Activated T-cell treated with anti-CD3 and anti-CD28 coated beads for 4 hours (primary cell): ENCODE measurements around the gene KLF3.

Experiments
- DNase-seq: peaks from one replicate; pipeline ENCODE4 v3.0.0-alpha.2; 2020

KLF3 gene

GRCh38 chr4:38659346-38659745, 4.7 kb upstream of the KLF3 start:
- no peak for DNase-seq

GRCh38 chr4:38660838-38661237, 3.2 kb upstream of the KLF3 start:
- no peak for DNase-seq

DNA sequence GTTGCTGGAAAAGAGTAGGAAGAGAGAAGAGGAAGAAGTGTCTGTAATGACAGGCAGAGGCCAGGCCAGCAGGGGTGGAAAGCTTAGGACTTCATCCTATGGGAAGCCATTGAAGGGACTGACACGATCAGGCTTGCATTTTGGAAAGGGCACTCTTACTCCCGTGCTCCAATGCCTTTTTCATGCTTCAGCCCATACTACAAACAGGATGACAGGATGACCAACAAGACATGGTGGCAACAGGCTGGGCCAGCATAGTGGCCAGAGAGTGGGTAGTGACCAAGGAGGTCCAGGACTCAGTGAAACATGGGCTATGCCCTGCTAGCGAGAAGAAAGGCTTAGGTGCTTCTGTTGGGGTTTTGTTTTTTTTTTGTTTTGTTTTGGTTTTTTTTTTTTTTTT, 2.6 kb upstream of the KLF3 start:
- no peak for DNase-seq

DNA sequence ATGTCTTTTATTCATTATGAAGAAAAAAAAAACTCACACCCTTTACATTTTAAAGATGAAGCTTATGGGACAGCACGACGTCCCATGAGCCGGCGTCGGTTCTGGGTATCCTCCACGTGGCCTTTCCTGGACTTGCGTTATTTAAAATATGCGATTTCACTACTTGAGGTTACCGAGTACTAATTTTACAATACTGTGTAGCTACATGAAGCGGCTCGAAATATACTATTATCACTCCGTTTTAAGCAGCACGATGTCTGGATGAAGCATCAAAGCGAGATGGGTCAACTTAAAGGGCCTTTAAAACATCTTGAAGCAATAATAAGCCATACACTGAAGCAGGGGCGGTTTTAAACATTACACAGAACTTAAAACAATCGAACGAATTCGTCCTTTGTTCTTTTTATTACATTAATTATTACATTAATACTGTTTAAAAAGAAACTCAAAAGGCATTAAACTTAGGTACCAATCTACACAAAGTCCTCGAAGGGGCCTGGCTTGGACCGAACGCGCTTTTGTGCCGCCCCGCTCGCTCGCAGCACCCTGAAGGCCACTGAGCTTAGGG, 1.4 kb upstream of the KLF3 start:
- no peak for DNase-seq

GRCh38 chr4:38663090-38663800, 754 bp upstream of the KLF3 start:
- DNase-seq: peak; percentile 34

- DNase-seq: peak; percentile 35
Observed at GRCh38 chr4:38664706-38665401, 855 bp downstream of the KLF3 start.

DNA sequence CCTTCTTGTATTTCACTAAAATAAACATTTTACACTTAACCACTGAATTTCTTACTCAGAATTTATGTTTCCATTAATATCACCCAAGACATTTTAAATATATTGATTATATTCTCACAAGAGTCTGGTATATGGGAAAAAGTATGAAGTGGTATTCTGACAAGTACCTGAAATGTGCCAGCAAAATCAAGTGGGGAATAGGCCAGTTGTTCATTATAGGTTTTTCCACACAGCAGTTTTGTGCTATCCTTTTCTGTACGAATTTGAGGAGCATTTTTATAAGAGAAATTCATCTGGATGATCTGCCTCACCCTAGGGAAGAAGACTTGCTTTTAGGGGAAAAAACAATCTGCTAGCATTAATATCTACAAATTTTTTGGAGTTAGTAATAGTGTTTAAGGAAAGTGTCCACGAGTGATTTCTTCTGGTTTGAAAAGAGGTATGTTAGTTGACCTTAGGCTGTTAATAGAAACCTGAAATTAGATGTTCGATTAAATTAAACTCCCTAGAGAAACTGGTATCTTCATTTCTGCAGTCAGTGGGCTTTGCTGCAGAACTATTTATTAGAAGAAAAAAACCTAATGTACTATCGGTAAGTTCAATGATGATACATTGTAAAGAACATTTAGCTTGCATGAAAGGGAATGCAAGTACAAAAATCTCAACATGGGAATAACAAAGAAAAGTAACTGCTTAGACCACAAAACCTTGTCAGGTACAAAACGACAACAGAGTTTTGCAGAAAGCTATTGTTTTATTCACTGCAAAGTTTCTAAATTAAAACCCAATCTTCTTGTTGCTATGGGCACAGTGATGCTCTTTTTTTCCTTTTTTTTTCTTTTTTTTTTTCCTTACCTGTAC, 1.8 kb downstream of the KLF3 start:
- no peak for DNase-seq

- no peak for DNase-seq
Observed at GRCh38 chr4:38666766-38667084, 2.7 kb downstream of the KLF3 start.

DNA sequence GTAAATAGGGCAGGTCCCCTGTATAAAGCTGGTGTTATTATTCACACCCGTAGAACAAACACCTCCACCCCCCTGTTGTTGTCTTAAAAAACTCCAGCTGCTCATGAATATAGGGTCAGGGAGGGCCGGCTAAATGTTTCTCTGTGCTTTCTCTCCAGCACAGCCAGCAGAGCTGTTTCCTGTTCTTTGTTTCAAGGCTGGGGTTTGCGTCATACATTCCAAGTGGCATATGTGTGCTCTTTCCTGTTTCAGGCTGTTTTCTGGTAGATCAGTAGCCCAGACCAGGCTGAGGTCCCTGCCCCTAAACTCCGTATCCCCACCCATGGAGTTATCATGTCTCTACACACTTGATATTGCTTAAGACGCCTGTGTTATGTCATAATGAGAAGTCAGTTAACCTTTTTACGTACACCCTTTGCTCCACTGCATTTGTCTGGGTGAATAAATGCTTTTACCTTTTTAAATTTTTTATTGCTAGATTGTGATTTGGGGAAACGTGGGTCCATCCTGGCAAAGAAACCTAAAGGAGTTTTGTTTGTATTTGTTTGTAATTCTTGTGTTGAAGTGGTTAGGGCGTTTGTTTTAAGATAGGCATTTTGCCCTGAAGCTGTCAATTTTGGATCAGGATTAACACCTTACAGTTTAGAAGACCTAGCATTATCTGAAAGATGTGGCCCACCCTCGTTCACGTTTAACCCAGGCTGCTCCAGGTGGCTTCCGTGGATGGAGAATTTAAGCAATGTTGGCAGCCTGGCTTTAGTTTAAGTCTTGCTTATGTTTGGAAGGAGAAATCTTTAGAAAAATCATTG, 3.3 kb downstream of the KLF3 start:
- no peak for DNase-seq

- no peak for DNase-seq
Observed at GRCh38 chr4:38668203-38668971, 4.4 kb downstream of the KLF3 start.

GRCh38 chr4:38669208-38669607, 5.2 kb downstream of the KLF3 start:
- no peak for DNase-seq

DNA sequence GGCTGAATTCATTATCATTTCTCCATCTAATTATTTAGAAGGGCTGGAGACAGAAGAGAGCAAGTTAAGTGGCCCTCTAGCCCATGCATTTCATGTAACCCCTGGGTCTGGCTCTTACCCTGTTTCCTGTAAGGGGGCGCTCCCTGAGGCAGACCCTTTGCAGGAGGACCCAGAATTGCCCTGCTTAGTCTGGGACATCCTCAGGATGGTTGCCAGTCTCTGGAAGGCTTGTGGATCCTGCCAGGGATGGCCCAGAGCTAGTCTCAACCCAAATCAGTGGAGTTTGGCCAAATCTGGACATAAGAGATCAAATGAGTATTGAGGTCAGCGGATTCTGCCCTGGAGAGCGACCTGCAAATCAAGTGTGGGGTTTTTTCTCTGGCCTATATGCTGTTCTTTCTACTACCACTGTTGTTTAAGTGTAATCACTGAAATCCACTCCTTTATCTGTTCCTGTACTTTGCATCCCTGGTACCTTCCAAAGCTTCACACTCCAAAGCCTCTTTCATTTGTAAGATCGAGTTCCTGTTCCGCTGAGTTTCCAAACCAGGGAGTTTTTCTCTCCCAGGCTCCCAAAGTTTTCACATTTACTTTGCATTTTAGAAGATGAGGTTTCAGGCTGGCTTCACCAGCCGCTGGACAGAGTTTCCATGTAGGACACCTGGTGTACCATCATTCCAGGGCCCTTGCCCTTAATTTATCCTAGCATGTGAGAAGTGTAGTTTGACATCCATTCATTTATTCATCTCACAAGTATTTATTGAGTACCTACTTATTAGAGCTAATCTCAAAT, 6.3 kb downstream of the KLF3 start:
- DNase-seq: no peak

- no peak for DNase-seq
Observed at GRCh38 chr4:38670939-38671591, 7.1 kb downstream of the KLF3 start.

- no peak for DNase-seq
Observed at GRCh38 chr4:38671592-38671940, 7.6 kb downstream of the KLF3 start.

- no peak for DNase-seq
Observed at GRCh38 chr4:38672074-38672396, 8.0 kb downstream of the KLF3 start.

DNA sequence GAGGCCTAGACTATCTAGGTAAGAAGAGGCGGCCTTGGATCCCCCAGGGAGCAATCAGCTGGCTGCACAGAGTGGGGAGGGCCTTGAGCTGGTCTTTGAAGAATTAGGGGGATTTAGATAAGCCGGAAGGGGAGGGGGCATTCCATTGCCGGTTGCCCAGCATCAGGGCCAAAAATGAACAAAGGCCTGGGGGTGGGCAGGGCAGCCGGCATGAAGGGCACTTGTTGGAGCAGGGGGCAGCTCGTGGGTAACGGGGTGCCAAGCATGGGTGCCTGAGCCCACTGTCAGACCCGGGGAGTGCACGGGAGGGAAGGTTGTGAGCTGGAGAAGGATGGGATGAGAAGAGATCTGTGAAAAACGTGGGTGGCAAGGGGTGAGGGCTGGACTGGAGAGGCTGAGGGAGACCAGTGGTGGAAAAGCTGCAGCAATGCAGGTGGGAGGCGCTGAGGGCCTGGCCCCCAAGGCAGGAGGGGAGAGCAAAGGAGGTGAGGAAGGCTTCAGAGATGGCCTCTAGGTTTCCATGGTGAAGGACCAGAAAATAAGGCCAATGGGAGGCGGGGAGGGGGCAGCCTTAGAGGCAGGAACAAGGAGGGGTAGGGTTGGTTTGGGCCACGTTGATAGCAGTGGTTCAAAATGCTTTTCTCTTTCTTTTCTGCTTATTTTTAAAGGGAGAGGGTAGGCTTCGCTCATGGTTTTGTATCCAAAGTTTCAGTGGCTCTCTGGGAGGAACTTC, 8.6 kb downstream of the KLF3 start:
- no peak for DNase-seq

DNA sequence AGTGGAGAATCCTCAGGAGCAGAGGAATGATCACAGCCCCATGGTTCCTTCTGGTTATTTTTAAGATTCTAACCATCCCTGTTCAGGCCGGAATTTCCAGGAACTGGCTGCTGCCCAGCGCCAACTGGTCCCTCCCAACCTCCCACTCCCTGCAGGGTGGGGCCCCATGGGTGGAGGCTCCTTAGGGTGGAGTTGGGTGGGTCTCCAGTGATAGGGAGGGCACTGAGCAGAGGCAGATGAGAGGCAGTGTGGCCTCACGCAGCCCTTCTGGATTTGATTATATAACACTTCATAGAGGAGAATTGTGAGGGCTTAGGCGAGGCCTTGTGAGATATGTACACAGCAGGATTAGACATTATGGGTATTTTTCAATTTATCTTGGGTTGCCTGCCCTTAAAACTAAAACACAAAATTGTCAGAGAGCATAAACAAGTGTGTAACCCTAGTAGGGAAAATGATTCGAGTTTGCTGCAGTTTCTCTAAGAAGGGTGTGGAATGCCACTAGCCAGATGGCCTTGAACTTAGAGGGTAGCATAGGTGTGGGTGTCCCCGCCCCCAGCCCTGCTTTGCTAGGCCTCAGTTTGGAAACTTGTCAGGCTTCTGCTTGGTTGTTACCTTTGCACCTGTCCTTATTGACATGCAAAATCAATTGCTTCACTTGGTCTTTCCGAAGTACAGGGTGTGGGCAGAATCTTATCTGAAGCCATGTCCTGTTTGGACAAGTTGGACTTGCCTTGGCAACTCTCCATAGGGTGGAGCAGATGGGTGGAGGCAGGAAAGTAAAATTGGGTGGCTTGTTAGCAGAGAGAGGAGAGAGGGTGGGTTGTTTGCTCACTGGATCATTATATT, 9.4 kb downstream of the KLF3 start:
- no peak for DNase-seq

GRCh38 chr4:38674258-38675144, 10.5 kb downstream of the KLF3 start:
- no peak for DNase-seq
